ENCODE results near the gene LPP. TPM values are rescaled to one million over a fixed set of nuclear protein-coding genes. Genes with fewer than 3 reads are reported as not detected.

Gene LPP
- total and polyA plus RNA-seq, 10 of the 15 experiments (the other 5 are each of a cell fraction or from before 2014, with no cell fraction given) = under 0.01 to 0.62 (median 0.03) TPM

GRCh38 chr3:188931531-188931930, 777.6 kb downstream of the LPP start:
- no peak overlapping the region for H3K27ac ChIP-seq (ENCODE audit: control insufficient read depth, insufficient read depth)
- H3K4me2 ChIP-seq (ENCODE audit: control insufficient read depth, insufficient read depth) = no peak overlapping the region
- H4K20me1 ChIP-seq (ENCODE audit: control insufficient read depth, insufficient read depth) = no peaks in the 10 kb centered on the region
- H3K4me1 ChIP-seq (ENCODE audit: control insufficient read depth, insufficient read depth, low read length) = no peaks in the 10 kb centered on the region
- no peaks in the 10 kb centered on the region; a peak in 2 of 4 replicates for H3K27me3 ChIP-seq (replicated peaks in 1 of 2; ENCODE audit: control insufficient read depth in 2 of 2, insufficient read depth in 2 of 2, low read length in 1 of 2)
- no peak for DNase-seq (ENCODE audit: low read depth, low spot score)
- 24% methylated on average over 3 of the region's 3 CpGs for WGBS (ENCODE audit: insufficient coverage, insufficient replicate concordance, low lambda C conversion rate, missing lambda C conversion rate)
- no peak for ATAC-seq
- no peak overlapping the region for H3K4me3 ChIP-seq
- ChIA-PET CTCF (interaction anchor here (0.6 kb wide), 1 partner anchor 22 kb away, joined by 3 read pairs; no protein-coding TSS in a partner anchor), POLR2A (no interaction called here), SMC1A (ENCODE audit: uncharacterized antibody, unreplicated experiment) (no interaction called here), RAD21 (ENCODE audit: unreplicated experiment) (no interaction called here)
- FAIRE-seq = no peak
- H3K79me2 ChIP-seq (ENCODE audit: control insufficient read depth, insufficient read depth, low read length) = no peaks in the 10 kb centered on the region
- intact Hi-C loops (cut with micrococcal nuclease; ENCODE audit: unreplicated experiment) (no loop called here), in situ Hi-C loops (cut with MboI) (no loop called here)
- BruUV-seq (replicated peaks) = no TSS peak
- H3K9me3 ChIP-seq (replicated peaks; ENCODE audit: control insufficient read depth, insufficient read depth, low read length) = no peaks in the 10 kb centered on the region
- TF ChIP-seq USF1 (IDR thresholded peaks at IDR 0.05; ENCODE audit: borderline replicate concordance, extremely low read length, insufficient read depth, low read depth, low read length) (no peak), ZNF24 (IDR thresholded peaks at IDR 0.05) (no peak), NFXL1 (IDR thresholded peaks at IDR 0.05; ENCODE audit: borderline replicate concordance) (no peak), SRF (IDR thresholded peaks at IDR 0.05; ENCODE audit: low read depth in 2 of 2, low read length in 2 of 2) (no peak), TCF12 (IDR thresholded peaks at IDR 0.05; ENCODE audit: low read depth, low read length) (no peak), RBBP5 (conservative IDR thresholded peaks at IDR 0.05) (no peak), USF2 (IDR thresholded peaks at IDR 0.05; ENCODE audit: borderline replicate concordance, low read depth, low read length) (no peak), BCL11A (IDR thresholded peaks at IDR 0.05; ENCODE audit: low read depth, low read length) (no peak), NBN (IDR thresholded peaks at IDR 0.05) (no peak), BRCA1 (IDR thresholded peaks at IDR 0.05; ENCODE audit: low read depth, low read length) (no peak)
- TF ChIP-seq, protein P1, sequence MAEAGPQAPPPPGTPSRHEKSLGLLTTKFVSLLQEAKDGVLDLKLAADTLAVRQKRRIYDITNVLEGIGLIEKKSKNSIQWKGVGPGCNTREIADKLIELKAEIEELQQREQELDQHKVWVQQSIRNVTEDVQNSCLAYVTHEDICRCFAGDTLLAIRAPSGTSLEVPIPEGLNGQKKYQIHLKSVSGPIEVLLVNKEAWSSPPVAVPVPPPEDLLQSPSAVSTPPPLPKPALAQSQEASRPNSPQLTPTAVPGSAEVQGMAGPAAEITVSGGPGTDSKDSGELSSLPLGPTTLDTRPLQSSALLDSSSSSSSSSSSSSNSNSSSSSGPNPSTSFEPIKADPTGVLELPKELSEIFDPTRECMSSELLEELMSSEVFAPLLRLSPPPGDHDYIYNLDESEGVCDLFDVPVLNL (IDR thresholded peaks at IDR 0.05; ENCODE audit: low read depth, low read length) = no peak
- TF ChIP-seq, protein P2, sequence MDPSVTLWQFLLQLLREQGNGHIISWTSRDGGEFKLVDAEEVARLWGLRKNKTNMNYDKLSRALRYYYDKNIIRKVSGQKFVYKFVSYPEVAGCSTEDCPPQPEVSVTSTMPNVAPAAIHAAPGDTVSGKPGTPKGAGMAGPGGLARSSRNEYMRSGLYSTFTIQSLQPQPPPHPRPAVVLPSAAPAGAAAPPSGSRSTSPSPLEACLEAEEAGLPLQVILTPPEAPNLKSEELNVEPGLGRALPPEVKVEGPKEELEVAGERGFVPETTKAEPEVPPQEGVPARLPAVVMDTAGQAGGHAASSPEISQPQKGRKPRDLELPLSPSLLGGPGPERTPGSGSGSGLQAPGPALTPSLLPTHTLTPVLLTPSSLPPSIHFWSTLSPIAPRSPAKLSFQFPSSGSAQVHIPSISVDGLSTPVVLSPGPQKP (IDR thresholded peaks at IDR 0.05; ENCODE audit: low read depth, low read length) = no peak
- no peak overlapping the region for H2AFZ ChIP-seq (ENCODE audit: control insufficient read depth, low read depth, low read length)
- no peak overlapping the region for H3K9ac ChIP-seq (ENCODE audit: control insufficient read depth, insufficient read depth, low read length)
- no peaks in the 10 kb centered on the region for H3K36me3 ChIP-seq (ENCODE audit: control insufficient read depth in 2 of 2, insufficient read depth in 2 of 2, low read length in 1 of 2)

Data from GM12878 (cell line).